Tibial nerve (tissue), 4 donors: Measurements from ENCODE around the gene C12orf43.

Experiments used
- EP300 ChIP-seq, 2 donors: sonication (generic); formaldehyde crosslinking; IDR thresholded peaks; one replicate each; pipeline ENCODE4 v1.6.1; 2017; ENCODE audit warnings: antibody characterized with exemption in 2 of 2, mild to moderate bottlenecking in 1 of 2
- TF ChIP-seq, protein P1 (sequence below), 5 experiments: fragments of 200-600 bp in 3 of 5; fragments of 450-650 bp in 2 of 5; sonication (generic) in 3 of 5; IDR thresholded peaks; one replicate each; pipeline ENCODE4 v1.5.1; 2016 to 2019; ENCODE audit warnings: antibody characterized with exemption in 5 of 5, mild to moderate bottlenecking in 3 of 5, moderate library complexity in 2 of 5

DNA sequence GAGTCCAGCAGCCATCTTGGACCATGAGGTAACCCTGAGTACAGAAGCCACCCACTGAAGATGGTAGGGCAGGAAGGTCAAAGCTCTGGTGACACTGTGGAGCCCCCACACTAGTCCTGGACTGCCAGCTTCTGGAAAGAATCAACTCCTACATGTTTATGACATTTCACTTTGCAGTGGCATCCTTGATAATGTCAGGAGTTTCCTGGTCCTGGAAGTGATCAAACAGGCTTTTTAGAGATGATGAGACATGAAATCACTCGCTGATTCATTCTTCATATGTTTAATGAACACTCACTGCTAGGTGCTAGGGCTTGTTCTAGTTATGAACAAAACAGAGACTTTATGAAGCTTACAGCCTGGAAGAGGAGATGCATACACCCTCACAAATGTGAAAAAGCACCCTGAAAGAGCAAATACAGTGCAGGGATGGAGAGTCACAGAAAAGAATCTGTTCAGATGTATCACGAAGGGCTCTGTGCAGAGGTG, 53.7 kb downstream of the C12orf43 start:
- TF ChIP-seq, protein P1, sequence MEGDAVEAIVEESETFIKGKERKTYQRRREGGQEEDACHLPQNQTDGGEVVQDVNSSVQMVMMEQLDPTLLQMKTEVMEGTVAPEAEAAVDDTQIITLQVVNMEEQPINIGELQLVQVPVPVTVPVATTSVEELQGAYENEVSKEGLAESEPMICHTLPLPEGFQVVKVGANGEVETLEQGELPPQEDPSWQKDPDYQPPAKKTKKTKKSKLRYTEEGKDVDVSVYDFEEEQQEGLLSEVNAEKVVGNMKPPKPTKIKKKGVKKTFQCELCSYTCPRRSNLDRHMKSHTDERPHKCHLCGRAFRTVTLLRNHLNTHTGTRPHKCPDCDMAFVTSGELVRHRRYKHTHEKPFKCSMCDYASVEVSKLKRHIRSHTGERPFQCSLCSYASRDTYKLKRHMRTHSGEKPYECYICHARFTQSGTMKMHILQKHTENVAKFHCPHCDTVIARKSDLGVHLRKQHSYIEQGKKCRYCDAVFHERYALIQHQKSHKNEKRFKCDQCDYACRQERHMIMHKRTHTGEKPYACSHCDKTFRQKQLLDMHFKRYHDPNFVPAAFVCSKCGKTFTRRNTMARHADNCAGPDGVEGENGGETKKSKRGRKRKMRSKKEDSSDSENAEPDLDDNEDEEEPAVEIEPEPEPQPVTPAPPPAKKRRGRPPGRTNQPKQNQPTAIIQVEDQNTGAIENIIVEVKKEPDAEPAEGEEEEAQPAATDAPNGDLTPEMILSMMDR (IDR thresholded peaks at IDR 0.05), result no peak
- TF ChIP-seq EP300 (IDR thresholded peaks at IDR 0.05), result no peak
